ENCODE data around the gene FBXW8.

- TF ChIP-seq, protein P1, sequence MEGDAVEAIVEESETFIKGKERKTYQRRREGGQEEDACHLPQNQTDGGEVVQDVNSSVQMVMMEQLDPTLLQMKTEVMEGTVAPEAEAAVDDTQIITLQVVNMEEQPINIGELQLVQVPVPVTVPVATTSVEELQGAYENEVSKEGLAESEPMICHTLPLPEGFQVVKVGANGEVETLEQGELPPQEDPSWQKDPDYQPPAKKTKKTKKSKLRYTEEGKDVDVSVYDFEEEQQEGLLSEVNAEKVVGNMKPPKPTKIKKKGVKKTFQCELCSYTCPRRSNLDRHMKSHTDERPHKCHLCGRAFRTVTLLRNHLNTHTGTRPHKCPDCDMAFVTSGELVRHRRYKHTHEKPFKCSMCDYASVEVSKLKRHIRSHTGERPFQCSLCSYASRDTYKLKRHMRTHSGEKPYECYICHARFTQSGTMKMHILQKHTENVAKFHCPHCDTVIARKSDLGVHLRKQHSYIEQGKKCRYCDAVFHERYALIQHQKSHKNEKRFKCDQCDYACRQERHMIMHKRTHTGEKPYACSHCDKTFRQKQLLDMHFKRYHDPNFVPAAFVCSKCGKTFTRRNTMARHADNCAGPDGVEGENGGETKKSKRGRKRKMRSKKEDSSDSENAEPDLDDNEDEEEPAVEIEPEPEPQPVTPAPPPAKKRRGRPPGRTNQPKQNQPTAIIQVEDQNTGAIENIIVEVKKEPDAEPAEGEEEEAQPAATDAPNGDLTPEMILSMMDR (IDR thresholded peaks at IDR 0.05), result no peak
- no peak for TF ChIP-seq EZH2 (IDR thresholded peaks at IDR 0.05; ENCODE audit: borderline replicate concordance, insufficient read depth, low read depth, low read length, poor library complexity, severe bottlenecking)
These were observed 20.4 kb upstream of the FBXW8 start for GRCh38 chr12:116890330-116890729.
